D341Med (cell line): ENCODE data around the gene PLCG1.
"Not testable (repeated sequence)": the region's sequence is repeated elsewhere in the genome, so short reads cannot be mapped to it uniquely, and the experiment has no call there.

Experiments
- DNase-seq: peaks from one replicate; pipeline ENCODE4 v3.0.0; 2012; ENCODE audit warnings: low spot score

The PLCG1 gene

DNA sequence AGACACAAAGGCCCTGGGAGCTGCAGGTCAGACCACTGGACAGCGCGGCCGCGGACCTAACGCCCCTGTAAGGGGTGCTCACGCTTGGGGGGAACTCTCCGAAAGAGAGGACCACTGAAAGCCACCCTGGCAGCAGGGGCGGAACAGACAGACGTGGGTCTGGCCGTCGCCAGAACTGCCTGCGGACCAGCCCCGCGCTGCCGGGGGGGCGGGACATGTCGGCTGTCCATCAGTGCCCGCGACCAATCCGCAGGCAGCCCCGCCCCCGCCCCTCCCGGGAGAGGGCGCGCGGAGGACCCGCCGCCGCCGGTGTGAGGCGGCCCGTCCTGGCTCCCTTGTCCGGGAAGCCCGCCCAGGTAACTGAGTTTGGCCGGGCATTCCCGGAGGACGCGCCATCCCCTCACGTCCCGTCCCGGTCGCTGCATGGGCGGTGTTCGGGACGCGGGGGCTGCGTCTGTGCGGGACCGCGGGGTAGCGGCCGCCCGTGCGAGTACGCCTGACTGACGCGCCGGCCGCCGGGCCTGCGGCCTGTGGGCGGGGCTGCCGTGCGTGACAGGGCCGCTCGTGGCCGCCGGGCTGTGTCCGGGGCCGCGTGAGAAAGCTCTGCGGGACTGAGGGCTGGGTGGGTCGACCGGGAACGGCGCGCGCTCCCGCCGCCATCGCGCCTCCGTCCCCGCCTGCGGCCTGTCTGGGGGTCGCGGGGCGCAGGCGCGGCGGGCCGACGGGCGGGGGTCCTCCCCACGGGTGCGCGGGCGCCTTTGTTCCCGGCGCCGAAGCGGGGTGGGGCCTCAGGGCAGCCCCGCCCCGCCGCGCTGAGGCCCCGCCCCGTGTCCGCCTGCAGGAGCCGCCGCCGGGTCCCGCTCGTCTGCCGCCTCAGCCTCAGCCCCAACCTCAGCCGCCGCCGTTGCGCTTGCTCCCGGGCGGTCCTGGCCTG, at the start of gene PLCG1:
TSS of gene PLCG1 (plus strand) at position 864 of the 934 bp plus-strand sequence. CDS start 99 bp downstream, outside the sequence.
- DNase-seq, result peak; percentile 99

DNA sequence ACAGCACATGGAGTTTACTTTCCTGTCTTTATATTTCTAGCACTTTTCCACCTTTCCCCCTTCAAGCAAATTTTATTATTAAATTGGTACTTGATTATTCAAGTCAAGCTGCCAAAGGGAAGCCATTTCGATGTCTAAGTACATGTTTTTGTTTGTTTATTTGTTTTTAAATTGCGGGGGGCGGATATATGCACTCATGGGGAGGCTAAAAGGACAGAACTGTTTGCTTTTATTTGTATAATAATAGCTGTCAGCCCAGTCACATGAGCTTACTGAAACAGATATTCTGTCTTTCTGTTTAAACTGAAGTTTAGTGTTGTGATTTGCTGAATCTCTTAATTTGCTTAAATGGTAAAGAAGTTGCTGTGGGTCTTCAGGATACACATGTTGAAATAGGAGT, 49.6 kb upstream of the PLCG1 start:
- DNase-seq, result no peak

DNA sequence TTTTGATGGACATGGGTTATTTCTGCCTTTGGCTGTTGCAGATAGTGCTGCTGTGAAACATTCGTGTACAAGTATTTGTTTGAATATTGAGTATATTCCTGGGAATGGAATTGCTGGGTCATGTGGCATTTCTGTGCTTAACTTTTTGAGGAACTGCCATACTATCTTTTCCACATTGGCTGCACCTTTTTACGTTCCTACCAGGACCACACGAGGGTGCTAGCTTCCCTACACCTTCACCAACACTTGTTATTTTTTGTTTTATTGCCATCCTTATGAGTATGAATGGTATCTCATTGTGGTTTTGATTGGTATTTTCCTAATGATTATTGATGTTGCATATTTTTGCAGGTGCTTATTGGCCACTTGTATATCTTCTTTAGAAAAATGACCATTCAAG, 47.8 kb upstream of the PLCG1 start:
- no peak for DNase-seq

DNA sequence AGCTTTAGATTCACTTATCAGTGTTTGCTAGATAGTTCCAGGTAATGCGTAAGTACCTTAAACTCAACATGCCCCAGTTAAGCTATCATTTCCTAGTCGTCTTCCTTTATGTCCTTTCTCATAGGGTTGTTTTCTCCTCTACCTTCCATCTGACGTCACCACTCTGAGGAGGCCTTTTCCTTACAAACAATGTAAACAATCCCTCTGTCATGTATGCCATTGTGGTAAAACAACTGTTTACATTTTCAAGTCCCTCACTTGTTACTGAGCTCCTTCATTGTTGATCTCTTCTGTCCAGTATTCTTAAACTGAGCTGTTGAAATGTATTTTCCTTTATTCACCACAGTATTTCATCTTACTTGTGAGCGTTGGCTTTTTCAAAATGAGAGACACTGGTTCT, 45.4 kb upstream of the PLCG1 start:
- no peak for DNase-seq

DNA sequence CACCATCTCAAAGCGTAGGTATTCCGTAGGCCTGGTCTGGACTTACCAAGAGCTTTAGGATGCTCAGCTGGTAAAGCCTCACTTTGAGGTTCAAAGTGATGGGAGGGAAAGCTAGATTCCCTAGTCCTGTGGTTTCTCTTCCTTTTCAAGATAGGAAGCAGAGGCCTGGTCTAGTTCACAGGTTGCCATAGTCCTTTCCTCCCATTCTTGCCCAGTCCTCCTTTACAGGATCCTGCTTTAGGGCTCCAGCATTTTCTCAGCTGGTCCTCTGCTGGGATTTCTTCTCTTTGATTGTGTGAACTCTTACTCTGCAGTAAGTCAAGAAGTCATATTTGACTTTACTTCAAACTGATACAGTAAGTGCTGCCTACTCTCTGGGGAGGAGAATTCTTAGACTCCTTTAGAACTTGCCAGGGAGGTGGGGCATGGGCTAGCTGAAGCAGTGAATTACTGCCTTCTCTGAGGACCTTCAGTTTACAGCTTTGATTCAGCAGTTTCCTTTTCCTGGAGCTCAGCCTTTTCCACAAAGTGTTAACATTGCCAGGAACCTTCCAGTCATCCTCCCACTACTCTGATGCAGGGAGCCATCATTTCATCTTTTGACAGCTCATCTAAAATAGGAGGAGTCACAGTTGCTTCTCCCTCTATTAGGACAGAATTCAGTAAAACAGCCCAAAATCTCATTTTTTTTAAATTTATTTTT, 42.8 kb upstream of the PLCG1 start:
- no peak for DNase-seq

DNA sequence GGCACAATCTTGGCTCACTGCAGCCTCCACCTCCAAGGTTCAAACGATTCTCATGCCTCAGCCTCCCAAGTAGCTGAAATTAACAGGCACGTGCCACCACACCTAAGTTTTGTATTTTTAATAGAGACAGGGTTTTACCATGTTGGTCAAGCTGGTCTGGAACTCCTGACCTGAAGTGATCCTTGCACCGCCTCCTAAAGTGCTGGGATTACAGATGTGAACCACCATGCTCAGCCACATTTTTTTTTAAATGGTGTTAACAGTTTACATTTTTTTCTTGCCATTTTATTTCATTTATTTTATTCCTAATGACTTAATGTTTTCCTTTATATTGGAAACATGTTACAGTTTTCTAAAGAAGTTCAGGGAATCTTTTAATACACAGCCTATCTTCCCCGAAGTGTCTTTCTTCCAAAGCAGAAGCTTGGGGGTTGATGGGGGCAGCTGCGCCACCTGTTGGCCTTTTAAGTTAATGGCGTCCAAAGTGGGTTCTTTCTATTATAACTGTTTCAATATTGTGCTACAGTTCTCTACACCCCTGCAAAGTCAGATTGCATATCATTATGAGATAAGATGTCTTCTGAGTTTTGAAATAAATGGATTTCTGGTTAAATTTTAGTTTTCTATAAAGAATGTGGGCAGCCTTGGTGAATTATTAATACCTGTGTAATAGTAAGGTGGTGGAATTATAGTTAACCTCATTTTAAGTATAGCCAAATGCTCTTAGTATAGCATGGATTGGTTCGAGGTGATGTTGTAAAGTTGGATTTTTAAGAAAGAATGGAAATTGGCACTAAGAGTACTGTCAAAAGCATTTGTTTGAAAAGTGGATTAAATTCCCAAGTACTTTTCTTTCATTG, 42.0 kb upstream of the PLCG1 start:
- DNase-seq, result peak; percentile 77

DNA sequence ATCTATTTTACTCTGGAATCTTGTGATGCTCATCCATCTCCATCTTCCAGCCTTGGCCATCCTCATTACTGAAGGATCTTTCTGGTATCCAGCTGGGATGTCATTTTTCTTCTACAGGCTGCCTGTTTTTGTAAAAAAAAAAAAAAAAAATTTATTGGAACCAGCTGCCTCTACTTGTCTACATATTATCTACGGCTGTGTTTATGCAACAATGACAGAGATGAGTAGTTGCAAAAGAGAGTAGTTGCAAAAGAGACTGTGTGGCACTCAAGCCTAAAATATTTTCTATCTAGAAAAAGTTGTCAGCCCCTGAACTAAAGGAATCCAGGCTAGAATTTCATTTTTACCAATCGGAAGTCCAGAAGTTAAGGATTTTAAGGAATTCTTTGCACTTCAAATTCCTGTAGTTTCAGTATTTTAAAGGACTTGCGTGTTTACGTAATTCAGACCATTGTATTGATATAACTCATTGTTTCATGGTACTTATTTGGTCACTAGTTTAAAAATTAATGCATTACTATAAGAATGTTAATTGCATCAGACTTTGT, 38.6 kb upstream of the PLCG1 start:
- DNase-seq, result no peak

DNA sequence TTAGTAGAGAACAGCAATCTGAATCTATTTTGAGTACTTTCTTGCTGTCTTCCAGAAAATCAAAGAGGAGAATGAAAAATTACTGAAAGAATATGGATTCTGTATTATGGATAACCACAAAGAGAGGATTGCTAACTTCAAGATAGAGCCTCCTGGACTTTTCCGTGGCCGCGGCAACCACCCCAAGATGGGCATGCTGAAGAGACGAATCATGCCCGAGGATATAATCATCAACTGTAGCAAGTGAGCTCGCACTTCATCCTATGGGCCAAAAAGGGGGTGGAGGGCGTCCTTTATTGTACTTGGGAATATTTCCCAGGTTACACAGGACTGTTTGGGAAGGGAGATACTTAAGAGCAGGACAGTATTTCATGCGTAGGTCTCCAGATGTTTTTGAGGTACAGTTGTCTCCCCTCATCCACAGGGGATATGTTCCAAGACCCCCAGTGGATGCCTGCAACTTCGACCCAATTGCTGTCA, 37.3 kb upstream of the PLCG1 start:
- DNase-seq, result no peak

DNA sequence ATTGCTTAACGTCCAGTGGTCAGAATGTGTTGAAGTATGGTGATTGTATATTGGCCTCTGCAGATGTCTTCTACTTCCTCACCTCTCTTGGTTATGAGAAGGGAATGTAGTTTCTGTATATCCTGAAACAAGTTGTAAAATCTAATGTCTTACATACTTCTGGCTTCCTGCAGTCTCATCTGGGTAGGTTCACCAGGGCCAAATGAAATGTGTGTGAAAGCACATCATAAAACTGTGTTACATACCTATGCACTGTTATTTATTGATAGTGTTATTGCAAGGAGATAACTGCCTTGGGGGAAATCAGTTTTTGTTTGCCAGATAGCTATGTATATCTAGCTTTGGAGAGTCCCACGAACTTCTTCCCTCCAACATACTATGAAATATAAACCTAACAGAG, 35.7 kb upstream of the PLCG1 start:
- no peak for DNase-seq

DNA sequence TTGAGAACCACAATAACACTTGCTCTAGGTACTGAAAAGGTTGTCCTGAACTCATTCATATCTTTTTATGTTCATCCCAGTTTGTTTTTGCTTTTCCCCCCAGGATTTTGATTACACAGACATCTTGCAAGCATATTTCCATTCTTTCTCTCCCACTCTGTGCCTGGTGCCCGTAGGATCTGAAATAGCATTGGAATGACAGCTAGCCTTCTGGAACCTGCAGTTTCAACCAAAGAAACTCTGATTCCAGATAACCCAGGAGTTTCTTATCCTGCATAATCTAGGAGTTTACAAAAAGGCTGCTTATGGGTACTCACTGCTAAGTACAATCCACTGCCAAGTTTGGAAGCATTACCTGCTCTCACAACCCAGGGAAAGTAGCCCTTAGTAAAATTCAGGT, 28.8 kb upstream of the PLCG1 start:
- no peak for DNase-seq

DNA sequence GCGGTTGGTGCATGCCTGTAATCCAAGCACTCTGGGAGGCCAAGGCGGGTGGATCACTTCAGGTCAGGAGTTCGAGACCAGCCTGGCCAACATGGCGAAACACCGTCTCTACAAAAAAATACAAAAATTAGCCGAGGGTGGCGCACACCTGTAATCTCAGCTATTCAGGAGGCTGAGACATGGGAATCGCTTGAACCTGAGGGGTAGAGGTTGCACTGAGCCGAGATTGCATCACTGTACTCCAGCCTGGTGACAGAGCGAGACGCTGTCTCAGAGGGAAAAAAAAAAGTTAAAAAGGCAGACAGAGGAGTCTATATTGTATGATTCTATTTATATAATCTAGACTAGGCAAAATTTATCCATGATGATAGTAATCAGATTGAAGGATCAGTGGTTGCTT, 27.3 kb upstream of the PLCG1 start:
- no peak for DNase-seq

DNA sequence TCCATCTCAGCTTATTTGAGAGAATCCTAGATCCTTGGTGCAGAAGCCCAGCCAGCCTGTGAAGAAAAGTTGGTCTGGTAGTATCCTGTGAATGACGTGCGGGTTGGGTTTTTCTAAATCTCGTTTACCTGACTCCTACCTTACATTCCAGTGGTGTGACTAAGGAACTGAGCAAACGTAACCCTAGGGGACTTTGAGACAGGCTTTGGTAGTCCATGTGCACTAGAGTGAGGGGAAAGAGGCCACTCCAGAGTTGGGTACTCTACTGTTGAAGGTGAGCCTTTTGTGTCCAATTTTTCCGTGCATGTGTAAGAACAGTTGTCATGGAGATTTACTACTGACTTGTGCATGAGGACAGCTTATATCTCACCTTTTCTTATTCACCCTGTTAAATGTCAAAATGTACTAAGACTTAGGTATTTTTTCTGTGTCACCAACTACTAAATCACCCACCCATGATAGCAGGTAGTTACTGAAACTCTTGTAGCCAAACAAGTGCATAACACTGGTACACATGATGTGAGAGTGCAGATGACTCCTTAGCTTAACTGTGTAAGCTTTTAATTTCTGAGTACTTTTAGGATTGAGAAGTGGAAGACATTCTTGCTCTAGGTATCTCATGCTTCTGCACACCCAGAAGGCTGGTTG, 26.3 kb upstream of the PLCG1 start:
- DNase-seq, result no peak

DNA sequence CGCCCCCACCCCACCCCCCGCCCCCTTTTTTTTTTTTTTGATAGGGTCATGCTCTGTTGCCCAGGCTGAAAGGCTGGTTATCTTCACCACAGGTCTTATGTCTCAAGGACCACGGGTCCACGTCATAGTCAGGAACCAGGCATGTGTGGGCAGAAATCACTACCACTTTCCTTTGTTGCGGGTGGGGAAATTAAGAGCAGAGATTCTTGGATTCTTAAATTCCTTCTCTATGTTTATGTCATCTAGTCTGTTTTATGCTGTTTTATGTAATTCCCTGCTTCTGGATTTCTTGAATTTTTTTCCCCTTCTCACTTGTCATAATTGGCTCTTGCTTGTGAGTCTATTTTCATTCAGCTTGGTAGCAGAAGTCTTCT, 25.8 kb upstream of the PLCG1 start:
- DNase-seq, result no peak

DNA sequence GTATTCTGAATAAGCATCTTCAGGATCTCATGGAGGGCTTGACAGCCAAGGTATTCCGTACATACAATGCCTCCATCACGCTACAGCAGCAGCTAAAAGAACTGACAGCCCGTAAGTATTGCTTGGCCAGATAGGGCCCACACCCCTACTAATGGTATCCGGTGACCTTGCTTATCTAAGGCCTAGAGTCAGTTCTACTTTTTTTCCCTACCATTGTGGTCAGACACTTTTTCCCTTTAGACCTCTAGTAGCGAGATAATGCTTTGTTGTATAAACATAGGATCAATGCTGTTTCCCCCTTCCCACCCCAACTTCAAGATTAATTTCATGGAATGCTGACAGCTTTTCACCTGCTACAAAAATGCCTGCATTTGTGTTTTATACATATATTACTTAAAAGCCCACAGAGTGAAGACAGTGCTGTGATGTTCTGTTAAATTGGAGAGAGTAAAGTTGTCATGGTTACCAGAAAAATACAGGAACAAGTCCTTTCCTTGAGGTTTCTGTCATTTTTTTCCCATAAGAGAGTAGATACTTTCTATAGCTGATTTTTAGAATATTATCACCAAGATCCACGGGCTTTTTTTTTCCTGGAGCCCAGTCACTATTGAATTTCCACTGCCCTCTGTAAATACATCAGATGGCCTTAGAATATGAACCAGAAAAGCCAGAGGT, 20.9 kb upstream of the PLCG1 start:
- no peak for DNase-seq

DNA sequence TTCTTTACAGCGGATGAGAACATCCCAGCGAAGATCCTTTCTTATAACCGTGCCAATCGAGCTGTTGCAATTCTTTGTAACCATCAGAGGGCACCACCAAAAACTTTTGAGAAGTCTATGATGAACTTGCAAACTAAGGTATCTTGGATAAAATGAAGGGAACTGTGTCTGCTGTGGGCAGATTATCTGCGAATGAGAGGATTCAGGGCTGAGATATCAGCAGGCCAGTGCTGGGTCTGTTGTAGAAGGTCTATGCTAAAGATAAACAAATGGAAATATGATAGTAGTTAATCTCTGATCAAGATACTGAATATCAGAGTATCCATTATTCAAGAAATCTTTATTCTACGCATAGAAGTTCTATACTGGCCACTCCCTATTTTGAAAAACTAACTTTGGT, 19.2 kb upstream of the PLCG1 start:
- not testable (repeated sequence) for DNase-seq

DNA sequence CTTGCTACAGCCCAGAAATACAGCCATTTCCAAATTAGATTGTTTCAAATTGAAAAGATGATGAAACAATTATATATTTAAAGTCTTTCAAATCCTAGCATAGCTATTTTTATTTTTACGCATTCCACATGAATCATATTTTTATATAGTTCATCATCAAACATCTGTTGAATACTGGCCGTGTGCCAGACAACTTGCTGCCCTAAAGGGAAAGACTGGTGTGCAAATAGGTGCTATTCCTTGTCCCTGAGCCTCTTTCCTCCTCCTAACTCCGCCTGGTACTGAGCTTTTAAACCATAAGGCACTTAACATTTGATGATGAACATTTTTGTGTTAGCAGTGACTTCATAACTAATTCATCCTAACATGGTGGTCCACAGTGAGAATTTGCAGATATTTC, 18.7 kb upstream of the PLCG1 start:
- no peak for DNase-seq

DNA sequence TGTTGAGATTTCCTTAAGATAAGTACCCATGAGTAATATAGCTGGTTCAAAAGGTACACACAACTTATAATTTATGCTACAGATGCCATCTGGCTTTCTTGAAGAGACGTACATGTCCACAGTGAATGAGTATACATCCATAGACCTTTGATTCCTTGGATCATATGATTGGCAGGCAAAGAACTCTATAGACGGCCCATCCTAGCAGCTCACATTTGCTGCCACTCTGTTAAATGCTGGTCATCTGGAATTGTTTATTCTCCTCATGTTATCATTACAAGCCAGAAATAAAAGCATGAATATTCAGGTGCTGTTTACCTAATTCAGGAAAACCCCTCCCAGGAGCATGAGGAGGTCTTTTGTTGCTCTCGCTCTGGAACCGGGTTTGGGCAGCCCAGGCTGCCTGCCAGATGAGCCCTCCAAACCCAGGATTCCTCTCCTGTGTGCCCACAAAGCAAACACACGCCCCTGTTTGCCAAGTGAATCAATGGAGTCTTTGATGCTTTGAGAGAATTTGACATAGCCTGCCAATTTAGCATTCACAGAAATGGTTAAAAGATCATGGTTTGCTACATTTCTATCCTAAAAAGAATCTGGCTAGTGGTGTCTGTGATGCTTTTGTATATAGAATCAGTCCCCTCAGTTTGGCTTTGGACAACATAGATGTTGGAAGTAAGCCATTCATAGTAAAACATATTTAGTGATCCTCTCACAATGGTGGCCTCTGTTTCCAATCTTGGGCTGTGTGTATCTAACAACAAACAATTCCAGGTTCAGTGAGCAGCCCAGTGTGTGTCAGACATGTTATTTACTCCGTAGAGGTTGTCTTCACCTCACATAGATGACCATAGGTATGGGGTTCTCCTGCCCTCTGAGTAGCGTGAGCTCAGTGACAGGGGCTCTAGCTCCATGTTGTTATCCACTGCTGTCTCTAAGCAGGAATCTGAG, 17.5 kb upstream of the PLCG1 start:
- DNase-seq, result no peak

DNA sequence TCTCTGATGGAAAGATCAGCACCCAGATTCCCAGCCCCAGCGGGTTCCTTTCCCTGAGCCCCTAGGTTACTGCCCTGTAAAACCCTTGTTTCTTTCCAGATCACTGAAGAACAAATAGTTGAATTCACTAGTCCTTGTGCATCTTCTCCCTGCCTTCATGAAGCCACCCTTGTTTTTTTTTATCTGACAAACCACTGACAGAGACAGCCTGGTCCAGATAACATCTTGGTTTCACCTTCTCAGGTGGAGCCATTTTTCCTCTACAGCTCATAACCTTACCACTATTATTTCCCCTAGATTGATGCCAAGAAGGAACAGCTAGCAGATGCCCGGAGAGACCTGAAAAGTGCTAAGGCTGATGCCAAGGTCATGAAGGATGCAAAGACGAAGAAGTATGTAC, 15.9 kb upstream of the PLCG1 start:
- no peak for DNase-seq

DNA sequence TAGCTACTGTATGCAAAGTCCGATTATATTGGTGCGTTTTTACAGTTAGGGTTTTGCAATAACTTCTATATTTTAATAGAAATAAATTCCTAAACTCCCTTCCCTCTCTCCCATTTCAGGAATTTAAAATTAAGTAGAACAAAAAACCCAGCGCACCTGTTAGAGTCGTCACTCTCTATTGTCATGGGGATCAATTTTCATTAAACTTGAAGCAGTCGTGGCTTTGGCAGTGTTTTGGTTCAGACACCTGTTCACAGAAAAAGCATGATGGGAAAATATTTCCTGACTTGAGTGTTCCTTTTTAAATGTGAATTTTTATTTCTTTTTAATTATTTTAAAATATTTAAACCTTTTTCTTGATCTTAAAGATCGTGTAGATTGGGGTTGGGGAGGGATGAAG, 13.7 kb upstream of the PLCG1 start:
- DNase-seq, result no peak
